ENCODE results near the gene DEFB129.
"Not testable (repeated sequence)": the region's sequence is repeated elsewhere in the genome, so short reads cannot be mapped to it uniquely, and the experiment has no call there.

- TF ChIP-seq CTCF, POLR2A (IDR thresholded peaks at IDR 0.05): not testable (repeated sequence)
Observed at GRCh38 chr20:203630-204029, 23.4 kb upstream of the DEFB129 start.
